T-helper 1 cell (primary cell): ENCODE measurements around the gene CASK.

ENCODE experiments used
- DNase-seq, 5 donors: peaks; one replicate each; pipeline ENCODE4 v3.0.0-alpha.2; 2012 to 2020

Gene CASK

GRCh38 chrX:41502004-41502403 is 421.4 kb downstream of the CASK start:
- DNase-seq, result no peak

GRCh38 chrX:41499984-41500383 is 423.4 kb downstream of the CASK start:
- no peak for DNase-seq

GRCh38 chrX:41499195-41499594 is 424.2 kb downstream of the CASK start:
- DNase-seq, result no peak

- no peak for DNase-seq
Measured at GRCh38 chrX:41491267-41492004, 431.9 kb downstream of the CASK start.

GRCh38 chrX:41490446-41490845 is 432.9 kb downstream of the CASK start:
- no peak for DNase-seq

- no peak for DNase-seq
Measured at GRCh38 chrX:41482154-41482850, 441.1 kb downstream of the CASK start.

- DNase-seq, result peak in 1 of 5 donors; percentile 26
Measured at GRCh38 chrX:41481264-41482109, 441.9 kb downstream of the CASK start.

- DNase-seq, result no peak
Measured at GRCh38 chrX:41480508-41481260, 442.7 kb downstream of the CASK start.

GRCh38 chrX:41478381-41478911 is 444.9 kb downstream of the CASK start:
- DNase-seq, result peak in 1 of 5 donors; percentile 5

GRCh38 chrX:41475591-41476241 is 447.6 kb downstream of the CASK start:
- DNase-seq, result no peak

- DNase-seq, result no peak
Measured at GRCh38 chrX:41475191-41475590, 448.2 kb downstream of the CASK start.

- no peak for DNase-seq
Measured at GRCh38 chrX:41474726-41475100, 448.6 kb downstream of the CASK start.

GRCh38 chrX:41473936-41474725 is 449.2 kb downstream of the CASK start:
- no peak for DNase-seq

- DNase-seq, result no peak
Measured at GRCh38 chrX:41472231-41472815, 451.0 kb downstream of the CASK start.

GRCh38 chrX:41471786-41472185 is 451.6 kb downstream of the CASK start:
- DNase-seq, result no peak

GRCh38 chrX:41470706-41471105 is 452.6 kb downstream of the CASK start:
- DNase-seq, result no peak

- DNase-seq, result no peak
Measured at GRCh38 chrX:41468647-41469323, 454.6 kb downstream of the CASK start.
